Prostate gland (tissue), 2 donors: ENCODE results near the gene LGMN. TPM values are rescaled to one million over a fixed set of nuclear protein-coding genes. Genes with fewer than 3 reads are reported as not detected.
"Not testable (repeated sequence)": the region's sequence is repeated elsewhere in the genome, so short reads cannot be mapped to it uniquely, and the experiment has no call there.

Experiments
- DNase-seq: peaks from one replicate; pipeline ENCODE4 v3.0.0-alpha.2; 2019; ENCODE audit warnings: low spot score
- H3K27ac ChIP-seq, 2 donors: fragments of 200-600 bp; sonication (generic); 2 replicates each; pipeline ENCODE4 v1.5.1; 2017 to 2019
- H3K27me3 ChIP-seq: fragments of 200-600 bp; sonication (generic); replicated peaks from 2 replicates; pipeline ENCODE4 v1.5.1; 2019; ENCODE audit not compliant: insufficient read depth
- H3K36me3 ChIP-seq, 2 donors: fragments of 200-600 bp; sonication (generic); 1 replicate in 1 of 2; 2 replicates in 1 of 2; pipeline versions ENCODE4 v1.5.1 to v1.8.1; 2017 to 2019
- H3K4me1 ChIP-seq: fragments of 200-600 bp; sonication (generic); replicated peaks from 2 replicates; pipeline ENCODE4 v1.5.1; 2019
- H3K4me3 ChIP-seq, 2 donors: fragments of 200-600 bp; sonication (generic); 2 replicates each; pipeline ENCODE4 v1.5.1; 2017 to 2019
- H3K9me3 ChIP-seq: fragments of 200-600 bp; sonication (generic); 2 replicates; pipeline ENCODE4 v1.5.1; 2017
- CTCF ChIP-seq, 4 experiments: fragments of 200-600 bp in 2 of 4; fragments of 450-650 bp in 2 of 4; sonication (generic) in 2 of 4; IDR thresholded peaks; 1 replicate in 3 of 4; 2 replicates in 1 of 4; pipeline ENCODE4 v1.5.1; 2016 to 2019; ENCODE audit warnings: antibody characterized with exemption in 4 of 4, mild to moderate bottlenecking in 2 of 4, moderate library complexity in 2 of 4
- POLR2A ChIP-seq: fragments of 450-650 bp; IDR thresholded peaks from one replicate; pipeline ENCODE4 v1.6.1; 2016; ENCODE audit warnings: antibody characterized with exemption, mild to moderate bottlenecking
- POLR2AphosphoS5 ChIP-seq: sonication (generic); formaldehyde crosslinking; IDR thresholded peaks from one replicate; pipeline ENCODE4 v1.6.1; 2017; ENCODE audit warnings: antibody characterized with exemption
- WGBS: methylation state at CpG from one replicate; pipeline ENCODE4 v1.1.5; 2018; 5-methylcytosine and 5-hydroxymethylcytosine counted together
- intact Hi-C: fragments of 100-400 bp; cut with DNase I; formaldehyde crosslinking; loops from one replicate; pipeline ENCODE4 v1.14.2; 2022
- total RNA-seq, 2 donors: library from RNA; depleted of rRNA; stranded (reverse); fragments of >200 nt; gene quantifications; one replicate each; pipeline ENCODE4 v1.1.0, GENCODE V29; 2016

The LGMN gene
- total RNA-seq, 2 donors from 2014 or later = 88.3 to 155 TPM

- intact Hi-C loops = loop anchor here (2.0 to 10.0 kb wide), 2 partner anchors 99 to 661 kb away; partner anchors contain the start of genes CPSF2 and NDUFB1
- H3K4me1 ChIP-seq = no peaks in the 10 kb centered on the region
- 70% methylated on average over 6 of the region's 6 CpGs for WGBS
- no peaks in the 10 kb centered on the region for H3K36me3 ChIP-seq
- no peak for DNase-seq
- H3K9me3 ChIP-seq = no peaks in the 10 kb centered on the region
- no peaks in the 10 kb centered on the region for H3K27me3 ChIP-seq
- H3K4me3 ChIP-seq = no peak overlapping the region
- no peak for TF ChIP-seq POLR2AphosphoS5
- TF ChIP-seq POLR2A = no peak
- no peak for TF ChIP-seq CTCF (IDR thresholded peaks at IDR 0.05)
- H3K27ac ChIP-seq = no peak overlapping the region
Measured at GRCh38 chr14:92785667-92786426, 37.4 kb upstream of the LGMN start.

DNA sequence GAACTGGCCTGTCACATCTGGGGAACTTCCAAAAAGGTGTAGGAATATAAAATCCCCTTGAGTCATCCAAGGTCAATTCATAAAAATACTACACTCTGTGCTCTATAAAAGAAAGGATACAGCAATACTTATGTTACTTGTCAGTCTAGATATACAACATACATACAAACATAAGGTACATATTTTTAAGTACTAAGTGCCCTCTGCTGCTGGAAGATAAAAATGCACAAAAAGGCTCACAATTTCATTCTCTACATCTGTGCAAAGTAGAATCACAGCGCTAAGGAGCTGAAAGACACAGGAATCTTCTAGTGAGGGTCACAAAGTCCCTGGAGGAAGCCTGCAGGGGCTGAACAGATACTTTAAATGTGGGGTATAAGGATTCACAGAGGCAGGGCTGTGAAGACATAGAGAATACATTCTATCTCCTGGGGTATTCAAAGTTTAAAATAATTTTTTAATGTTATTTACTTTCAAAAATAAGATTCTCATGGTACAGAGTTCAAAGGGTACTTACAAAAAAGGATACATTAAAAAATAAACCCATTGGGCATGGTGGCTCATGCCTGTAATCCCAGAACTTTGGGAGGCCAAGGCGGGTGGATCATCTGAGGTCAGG, 35.5 kb upstream of the LGMN start:
- Histone ChIP-seq H3K9me3 (no peaks in the 10 kb centered on the region), H3K4me3 (no peak overlapping the region), H3K27ac (peak overlapping the region in 1 of 2 donors; percentile 57), H3K4me1 (no peaks in the 10 kb centered on the region), H3K36me3 (no peaks in the 10 kb centered on the region), H3K27me3 (no peaks in the 10 kb centered on the region)
- peak; percentile 54 for DNase-seq
- TF ChIP-seq POLR2A = no peak
- TF ChIP-seq POLR2AphosphoS5 = peak; percentile 76
- TF ChIP-seq CTCF (IDR thresholded peaks at IDR 0.05) = peak in 3 of 4 experiments; percentile 76 to 86 (median 80)
- intact Hi-C loops = loop anchor here (2.0 to 10.0 kb wide), 3 partner anchors 72 to 659 kb away; partner anchors contain the start of genes CPSF2 and NDUFB1
- WGBS = 48% methylated on average over 2 of the region's 2 CpGs

- no peak for DNase-seq
- Histone ChIP-seq H3K4me1 (no peaks in the 10 kb centered on the region), H3K27ac (no peak overlapping the region), H3K4me3 (no peak overlapping the region), H3K27me3 (no peaks in the 10 kb centered on the region), H3K9me3 (no peaks in the 10 kb centered on the region), H3K36me3 (no peaks in the 10 kb centered on the region)
- WGBS = 84% methylated on average over 3 of the region's 3 CpGs
- TF ChIP-seq POLR2AphosphoS5 (no peak), POLR2A (no peak), CTCF (IDR thresholded peaks at IDR 0.05) (no peak)
- intact Hi-C loops = loop anchor here (5.0 to 10.0 kb wide), 2 partner anchors 69 to 657 kb away; partner anchors contain the start of genes CPSF2 and NDUFB1
Measured at GRCh38 chr14:92781350-92781749, 32.9 kb upstream of the LGMN start.

GRCh38 chr14:92780444-92781232, 32.2 kb upstream of the LGMN start:
- no peaks in the 10 kb centered on the region for H3K4me1 ChIP-seq
- no peaks in the 10 kb centered on the region for H3K9me3 ChIP-seq
- H3K36me3 ChIP-seq = no peaks in the 10 kb centered on the region
- H3K4me3 ChIP-seq = no peak overlapping the region
- 82% methylated on average over 7 of the region's 7 CpGs for WGBS
- intact Hi-C loops = loop anchor here (5.0 to 10.0 kb wide), 2 partner anchors 68 to 656 kb away; partner anchors contain the start of genes CPSF2 and NDUFB1
- no peak for DNase-seq
- TF ChIP-seq POLR2A = no peak
- no peak for TF ChIP-seq POLR2AphosphoS5
- TF ChIP-seq CTCF (IDR thresholded peaks at IDR 0.05) = no peak
- no peak overlapping the region for H3K27ac ChIP-seq
- H3K27me3 ChIP-seq = no peaks in the 10 kb centered on the region

GRCh38 chr14:92778868-92779565, 30.6 kb upstream of the LGMN start:
- DNase-seq, H3K4me1 ChIP-seq, H3K27ac ChIP-seq, H3K9me3 ChIP-seq, H3K27me3 ChIP-seq, H3K36me3 ChIP-seq, H3K4me3 ChIP-seq, intact Hi-C loops: not testable (repeated sequence)
- 90% methylated on average over 3 of the region's 3 CpGs for WGBS

GRCh38 chr14:92775292-92775691, 26.9 kb upstream of the LGMN start:
- H3K36me3 ChIP-seq, intact Hi-C loops, H3K4me3 ChIP-seq, H3K27ac ChIP-seq, H3K27me3 ChIP-seq, H3K9me3 ChIP-seq, DNase-seq, H3K4me1 ChIP-seq: not testable (repeated sequence)
- 14% methylated on average over 2 of the region's 2 CpGs for WGBS
